Nephron (organoid): ENCODE data around the gene MAX.
A peak's percentile ranks its signal among the peaks of the same experiment; 100 is the strongest.

Experiments
- H3K27ac Mint-ChIP-seq, 3 experiments: 2 replicates each; pipeline ENCODE4 v1.8.0; 2020; ENCODE audit warnings: mixed read lengths in 3 of 3, mild to moderate bottlenecking in 2 of 3, moderate library complexity in 1 of 3
- H3K27me3 Mint-ChIP-seq: 2 replicates; pipeline ENCODE4 v1.8.0; 2021; ENCODE audit warnings: low read depth, mild to moderate bottlenecking, moderate library complexity, mixed read lengths
- H3K36me3 Mint-ChIP-seq: 2 replicates; pipeline ENCODE4 v1.8.0; 2020; ENCODE audit warnings: low read depth, mixed read lengths
- H3K4me1 Mint-ChIP-seq: 2 replicates; pipeline ENCODE4 v1.8.0; 2020; ENCODE audit warnings: mixed read lengths
- H3K4me3 Mint-ChIP-seq, 3 experiments: 2 replicates each; pipeline ENCODE4 v1.8.0; 2020; ENCODE audit warnings: mild to moderate bottlenecking in 3 of 3, mixed read lengths in 3 of 3, moderate library complexity in 2 of 3
- H3K9me3 Mint-ChIP-seq: 2 replicates; pipeline ENCODE4 v1.8.0; 2020; ENCODE audit warnings: mixed read lengths
- CTCF ChIP-seq, 3 experiments: fragments of 200-600 bp; sonication (generic); IDR thresholded peaks; one replicate each; pipeline ENCODE4 v1.5.0; 2021; ENCODE audit warnings: antibody characterized with exemption in 3 of 3; ENCODE audit not compliant: unreplicated experiment in 3 of 3

MAX gene

GRCh38 chr14:65080960-65081747 lies 21.2 kb downstream of the MAX start:
- Mint-ChIP-seq H3K4me1 (peaks cover 19% of the 10 kb centered on the region), H3K27me3 (peaks cover 5% of the 10 kb centered on the region), H3K27ac (peak overlapping the region in 2 of 3 experiments; percentile 38 to 39), H3K36me3 (peaks cover 84% of the 10 kb centered on the region), H3K9me3 (peaks cover 10% of the 10 kb centered on the region), H3K4me3 (no peak overlapping the region)
- no peak for TF ChIP-seq CTCF (IDR thresholded peaks at IDR 0.05; ENCODE audit: unreplicated experiment in 3 of 3)

- Mint-ChIP-seq H3K27ac (no peak overlapping the region), H3K36me3 (peaks cover 84% of the 10 kb centered on the region), H3K9me3 (no peaks in the 10 kb centered on the region), H3K4me3 (no peak overlapping the region), H3K27me3 (no peaks in the 10 kb centered on the region), H3K4me1 (peaks cover 17% of the 10 kb centered on the region)
- no peak for TF ChIP-seq CTCF (IDR thresholded peaks at IDR 0.05; ENCODE audit: unreplicated experiment in 3 of 3)
These were observed 22.5 kb downstream of the MAX start for GRCh38 chr14:65079768-65080167.

GRCh38 chr14:65079201-65079600 lies 23.1 kb downstream of the MAX start:
- Mint-ChIP-seq H3K9me3 (no peaks in the 10 kb centered on the region), H3K27me3 (no peaks in the 10 kb centered on the region), H3K27ac (no peak overlapping the region), H3K36me3 (peaks cover 82% of the 10 kb centered on the region), H3K4me1 (peaks cover 17% of the 10 kb centered on the region), H3K4me3 (no peak overlapping the region)
- TF ChIP-seq CTCF (IDR thresholded peaks at IDR 0.05; ENCODE audit: unreplicated experiment in 3 of 3), result no peak

GRCh38 chr14:65077318-65077717 lies 25.0 kb downstream of the MAX start:
- Mint-ChIP-seq H3K36me3 (peaks cover 69% of the 10 kb centered on the region), H3K4me3 (no peak overlapping the region), H3K27me3 (no peaks in the 10 kb centered on the region), H3K4me1 (peaks cover 14% of the 10 kb centered on the region), H3K27ac (no peak overlapping the region), H3K9me3 (no peaks in the 10 kb centered on the region)
- TF ChIP-seq CTCF (IDR thresholded peaks at IDR 0.05; ENCODE audit: unreplicated experiment in 3 of 3), result no peak

GRCh38 chr14:65075628-65076325 lies 26.5 kb downstream of the MAX start:
- peaks cover 57% of the 10 kb centered on the region for H3K36me3 Mint-ChIP-seq
- H3K4me3 Mint-ChIP-seq, result no peak overlapping the region
- H3K9me3 Mint-ChIP-seq, result no peaks in the 10 kb centered on the region
- H3K27ac Mint-ChIP-seq, result no peak overlapping the region
- H3K27me3 Mint-ChIP-seq, result no peaks in the 10 kb centered on the region
- TF ChIP-seq CTCF (IDR thresholded peaks at IDR 0.05; ENCODE audit: unreplicated experiment in 3 of 3), result no peak
- peaks cover 16% of the 10 kb centered on the region for H3K4me1 Mint-ChIP-seq
